Epithelial cell of proximal tubule (primary cell): ENCODE results near the gene EMB. TPM values are rescaled to one million over a fixed set of nuclear protein-coding genes. Genes with fewer than 3 reads are reported as not detected.
"Not testable (repeated sequence)": the region's sequence is repeated elsewhere in the genome, so short reads cannot be mapped to it uniquely, and the experiment has no call there.

Source experiments
- DNase-seq: peaks from one replicate; pipeline ENCODE4 v3.0.0-alpha.2; 2011; ENCODE audit warnings: low read depth
- H3K4me3 ChIP-seq: 2 replicates; pipeline ENCODE4 v1.5.1; 2011; ENCODE audit warnings: low read depth, mild to moderate bottlenecking, low read length
- CTCF ChIP-seq: conservative IDR thresholded peaks from 2 replicates; pipeline ENCODE4 v1.5.1; 2012; ENCODE audit warnings: low read depth, mild to moderate bottlenecking, low read length
- total RNA-seq: library from RNA; depleted of rRNA; stranded (reverse); fragments of >200 nt; gene quantifications from 2 replicates; pipeline ENCODE4 v1.2.3, GENCODE V29; 2015

Gene EMB
- total RNA-seq, 1 donor from 2014 or later, result 4.3 TPM

- no peak for DNase-seq
- TF ChIP-seq CTCF, result no peak
- H3K4me3 ChIP-seq, result no peak overlapping the region
Measured at GRCh38 chr5:50435168-50435567, 5.9 kb downstream of the EMB start.

GRCh38 chr5:50431133-50431904 lies 9.8 kb downstream of the EMB start:
- DNase-seq, H3K4me3 ChIP-seq: not testable (repeated sequence)

GRCh38 chr5:50423100-50423799 lies 17.8 kb downstream of the EMB start:
- not testable (repeated sequence) for DNase-seq

GRCh38 chr5:50421184-50421950 lies 19.7 kb downstream of the EMB start:
- DNase-seq, result not testable (repeated sequence)

More at GRCh38 chr5:50423100-50423799, 17.8 kb downstream of the EMB start:
- not testable (repeated sequence) for H3K4me3 ChIP-seq

GRCh38 chr5:50420343-50420935 lies 20.6 kb downstream of the EMB start:
- DNase-seq, result no peak
- no peak overlapping the region for H3K4me3 ChIP-seq
- no peak for TF ChIP-seq CTCF

More at GRCh38 chr5:50421184-50421950, 19.7 kb downstream of the EMB start:
- H3K4me3 ChIP-seq, result not testable (repeated sequence)

- not testable (repeated sequence) for H3K4me3 ChIP-seq, DNase-seq
Measured at GRCh38 chr5:50419656-50420055, 21.4 kb downstream of the EMB start.

GRCh38 chr5:50416637-50417036 lies 24.5 kb downstream of the EMB start:
- not testable (repeated sequence) for DNase-seq, H3K4me3 ChIP-seq

- no peak for DNase-seq
- TF ChIP-seq CTCF, result no peak
- no peak overlapping the region for H3K4me3 ChIP-seq
Measured at GRCh38 chr5:50415912-50416311, 25.2 kb downstream of the EMB start.

GRCh38 chr5:50410932-50411331 lies 30.2 kb downstream of the EMB start:
- not testable (repeated sequence) for H3K4me3 ChIP-seq, DNase-seq

GRCh38 chr5:50406877-50407276 lies 34.2 kb downstream of the EMB start:
- DNase-seq, result no peak
- no peak for TF ChIP-seq CTCF
- H3K4me3 ChIP-seq, result no peak overlapping the region
